Astrocyte of the cerebellum (primary cell): ENCODE measurements around the gene UBR2.

Experiments
- DNase-seq: peaks from one replicate; pipeline ENCODE4 v3.0.0-alpha.2; 2011; ENCODE audit warnings: low read depth
- H3K4me3 ChIP-seq: 2 replicates; pipeline ENCODE4 v1.5.1; 2011; ENCODE audit warnings: mild to moderate bottlenecking, low read depth, low read length, moderate library complexity
- in situ Hi-C: cut with HindIII; loops from 2 replicates; pipeline ENCODE4 v1.10.0; 2017; ENCODE audit warnings: low sequenced_read_pairs
- TF ChIP-seq, protein P1 (sequence below): IDR thresholded peaks from 2 replicates; pipeline ENCODE4 v1.5.1; 2012; ENCODE audit warnings: low read length, low read depth, moderate library complexity, mild to moderate bottlenecking; ENCODE audit errors: missing control alignments

Gene UBR2

DNA sequence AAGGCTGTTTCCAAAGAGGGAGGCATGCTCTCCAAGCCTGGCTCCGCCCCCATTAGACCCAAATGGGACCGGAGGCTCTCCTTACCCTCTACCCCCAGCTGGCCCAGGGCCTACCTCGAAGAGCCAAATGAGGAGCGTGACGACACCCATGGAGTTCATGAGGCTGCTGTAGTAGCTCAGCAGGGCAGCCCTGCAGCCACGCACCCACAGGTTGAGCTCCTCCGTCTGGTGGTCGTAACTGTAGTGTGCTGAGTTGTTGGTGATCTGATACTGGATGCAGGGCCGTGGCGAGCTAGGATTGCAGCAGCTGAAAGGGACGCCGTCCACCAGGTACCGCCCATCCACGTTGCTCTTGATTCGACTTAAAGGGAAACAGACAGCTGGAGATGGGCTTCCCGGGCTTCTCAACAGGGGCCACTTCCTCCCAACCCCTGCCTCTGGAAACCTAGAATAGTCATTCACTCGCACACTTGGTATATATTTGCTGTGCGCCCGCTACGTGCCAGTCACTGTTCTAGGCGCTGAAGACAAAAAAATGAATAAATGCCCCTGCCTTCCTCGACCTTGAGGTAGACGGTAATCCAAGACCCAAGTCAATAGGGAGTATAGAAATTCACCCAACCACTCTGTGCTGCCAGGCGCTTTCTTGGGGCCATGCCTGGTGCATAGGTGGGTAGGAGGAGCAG lies 140.6 kb downstream of the UBR2 start:
- TF ChIP-seq, protein P1, sequence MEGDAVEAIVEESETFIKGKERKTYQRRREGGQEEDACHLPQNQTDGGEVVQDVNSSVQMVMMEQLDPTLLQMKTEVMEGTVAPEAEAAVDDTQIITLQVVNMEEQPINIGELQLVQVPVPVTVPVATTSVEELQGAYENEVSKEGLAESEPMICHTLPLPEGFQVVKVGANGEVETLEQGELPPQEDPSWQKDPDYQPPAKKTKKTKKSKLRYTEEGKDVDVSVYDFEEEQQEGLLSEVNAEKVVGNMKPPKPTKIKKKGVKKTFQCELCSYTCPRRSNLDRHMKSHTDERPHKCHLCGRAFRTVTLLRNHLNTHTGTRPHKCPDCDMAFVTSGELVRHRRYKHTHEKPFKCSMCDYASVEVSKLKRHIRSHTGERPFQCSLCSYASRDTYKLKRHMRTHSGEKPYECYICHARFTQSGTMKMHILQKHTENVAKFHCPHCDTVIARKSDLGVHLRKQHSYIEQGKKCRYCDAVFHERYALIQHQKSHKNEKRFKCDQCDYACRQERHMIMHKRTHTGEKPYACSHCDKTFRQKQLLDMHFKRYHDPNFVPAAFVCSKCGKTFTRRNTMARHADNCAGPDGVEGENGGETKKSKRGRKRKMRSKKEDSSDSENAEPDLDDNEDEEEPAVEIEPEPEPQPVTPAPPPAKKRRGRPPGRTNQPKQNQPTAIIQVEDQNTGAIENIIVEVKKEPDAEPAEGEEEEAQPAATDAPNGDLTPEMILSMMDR = no peak
- no peak for DNase-seq
- peak overlapping the region; percentile 40 for H3K4me3 ChIP-seq
- in situ Hi-C loops = no loop called here

DNA sequence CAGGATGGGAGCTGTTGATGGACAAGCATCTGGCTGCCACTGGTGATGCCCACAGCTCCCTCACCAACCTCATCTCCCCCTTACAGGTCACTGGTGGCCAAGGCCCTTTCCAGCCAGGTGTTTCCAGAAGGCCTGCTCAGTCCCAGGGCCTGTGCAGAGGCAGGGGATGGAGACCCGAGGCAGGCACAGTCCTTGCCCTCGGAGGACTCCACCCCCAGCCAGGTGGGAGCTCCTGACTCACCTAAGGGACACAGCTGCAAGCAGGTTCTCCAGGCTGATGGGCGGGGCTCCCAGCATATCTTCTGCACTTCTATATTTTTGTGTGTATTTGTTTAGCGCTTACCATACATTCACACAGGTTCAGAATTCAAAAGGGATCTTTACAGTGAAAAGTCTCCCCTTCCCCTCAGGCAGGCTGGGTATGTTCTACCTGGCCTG lies 141.1 kb downstream of the UBR2 start:
- in situ Hi-C loops = no loop called here

DNA sequence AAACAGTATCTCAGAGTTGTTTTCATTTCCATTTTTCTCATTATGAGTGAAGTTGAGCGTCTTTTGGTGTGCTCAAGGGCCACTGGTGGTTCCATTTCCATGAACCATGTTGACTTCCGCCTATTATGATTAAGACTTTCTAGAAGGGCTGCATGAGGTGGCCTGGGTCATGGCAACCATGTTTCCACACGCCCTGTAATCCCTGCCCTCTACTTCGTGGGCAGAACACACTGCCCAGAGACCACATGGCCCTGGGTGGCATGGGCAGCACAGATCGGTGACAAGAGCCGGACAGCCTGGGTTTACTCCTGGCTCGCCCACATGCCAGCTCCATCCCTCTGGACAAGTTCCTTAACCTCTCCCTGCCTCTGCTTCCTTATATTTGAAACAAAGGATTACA lies 143.8 kb downstream of the UBR2 start:
- in situ Hi-C loops = no loop called here
- H3K4me3 ChIP-seq = no peak overlapping the region
- TF ChIP-seq, protein P1 = no peak
- no peak for DNase-seq

More for the DNA sequence above, 141.1 kb downstream of the UBR2 start:
- H3K4me3 ChIP-seq = no peak overlapping the region
- TF ChIP-seq, protein P1 = no peak
- DNase-seq = no peak

DNA sequence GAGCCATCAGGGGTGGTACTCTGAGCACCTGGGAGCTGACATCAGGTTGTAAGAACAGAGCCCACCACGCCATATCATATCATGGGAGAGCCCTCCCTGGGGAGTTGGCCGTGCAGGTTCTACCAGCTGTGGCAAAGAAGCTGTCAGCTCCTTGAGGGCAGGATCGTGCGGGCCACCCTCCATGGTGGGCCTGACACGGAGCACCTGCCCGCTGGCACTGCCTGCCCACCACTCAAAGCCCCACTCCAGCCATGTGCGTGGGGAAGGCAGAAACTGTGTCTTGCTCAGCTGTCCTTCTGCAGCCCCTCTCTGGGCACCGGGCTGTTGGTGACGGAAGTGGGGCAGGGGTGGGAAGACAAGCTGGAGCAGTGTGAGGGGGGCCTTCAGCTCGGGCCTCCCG lies 144.3 kb downstream of the UBR2 start:
- TF ChIP-seq, protein P1 = no peak
- no peak for DNase-seq
- in situ Hi-C loops = no loop called here
- no peak overlapping the region for H3K4me3 ChIP-seq

DNA sequence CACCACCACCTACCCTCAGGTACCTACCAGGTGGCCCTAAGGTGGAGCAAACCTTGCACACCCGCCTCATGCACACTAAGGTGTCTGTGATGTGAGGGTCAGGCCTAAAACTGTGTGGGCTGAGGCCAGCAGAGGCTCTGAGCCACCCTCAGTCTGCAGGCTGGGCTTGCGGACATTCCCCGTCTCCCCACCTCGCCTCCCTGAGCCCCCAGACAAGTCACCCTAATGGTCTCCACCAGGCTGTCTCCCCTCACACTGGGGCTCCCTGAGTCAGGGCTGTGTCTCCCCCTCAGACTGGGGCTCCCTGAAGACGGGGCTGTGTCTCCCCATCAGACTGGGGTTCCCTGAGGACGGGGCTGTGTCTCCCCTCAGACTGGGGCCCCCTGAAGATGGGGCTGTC lies 146.0 kb downstream of the UBR2 start:
- in situ Hi-C loops = no loop called here
- no peak overlapping the region for H3K4me3 ChIP-seq
- TF ChIP-seq, protein P1 = no peak
- no peak for DNase-seq

DNA sequence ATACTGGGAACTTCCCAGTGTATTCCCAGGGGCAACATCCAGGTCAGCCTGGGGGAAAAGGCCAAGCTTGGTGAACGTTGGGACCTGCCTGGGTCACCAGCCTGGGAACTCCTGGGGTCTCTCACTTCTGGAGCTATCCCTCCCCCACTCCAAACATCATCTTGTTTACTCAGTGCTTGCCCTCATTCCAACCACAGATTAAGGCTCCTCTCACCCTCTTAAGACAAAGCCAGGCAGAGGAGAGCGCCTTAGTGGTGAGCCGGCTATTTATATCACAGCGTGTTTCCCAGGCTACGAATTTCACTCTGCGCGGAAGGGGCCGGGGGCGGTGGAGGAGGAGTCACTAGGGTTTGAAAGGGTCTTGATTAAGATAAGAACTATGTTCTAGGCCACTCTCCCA lies 146.5 kb downstream of the UBR2 start:
- in situ Hi-C loops = no loop called here
- TF ChIP-seq, protein P1 = no peak
- DNase-seq = no peak
- no peak overlapping the region for H3K4me3 ChIP-seq
